NCI-H2029 treated with DMSO at 0.1 percent for 48 hours (cell line): ENCODE data around the gene ZNF316.
"Not testable (repeated sequence)": the region's sequence is repeated elsewhere in the genome, so short reads cannot be mapped to it uniquely, and the experiment has no call there.

Source experiments
- DNase-seq: peaks from one replicate; lab custom pipeline; 2025; lab: John Stamatoyannopoulos, UW

The ZNF316 gene

DNA sequence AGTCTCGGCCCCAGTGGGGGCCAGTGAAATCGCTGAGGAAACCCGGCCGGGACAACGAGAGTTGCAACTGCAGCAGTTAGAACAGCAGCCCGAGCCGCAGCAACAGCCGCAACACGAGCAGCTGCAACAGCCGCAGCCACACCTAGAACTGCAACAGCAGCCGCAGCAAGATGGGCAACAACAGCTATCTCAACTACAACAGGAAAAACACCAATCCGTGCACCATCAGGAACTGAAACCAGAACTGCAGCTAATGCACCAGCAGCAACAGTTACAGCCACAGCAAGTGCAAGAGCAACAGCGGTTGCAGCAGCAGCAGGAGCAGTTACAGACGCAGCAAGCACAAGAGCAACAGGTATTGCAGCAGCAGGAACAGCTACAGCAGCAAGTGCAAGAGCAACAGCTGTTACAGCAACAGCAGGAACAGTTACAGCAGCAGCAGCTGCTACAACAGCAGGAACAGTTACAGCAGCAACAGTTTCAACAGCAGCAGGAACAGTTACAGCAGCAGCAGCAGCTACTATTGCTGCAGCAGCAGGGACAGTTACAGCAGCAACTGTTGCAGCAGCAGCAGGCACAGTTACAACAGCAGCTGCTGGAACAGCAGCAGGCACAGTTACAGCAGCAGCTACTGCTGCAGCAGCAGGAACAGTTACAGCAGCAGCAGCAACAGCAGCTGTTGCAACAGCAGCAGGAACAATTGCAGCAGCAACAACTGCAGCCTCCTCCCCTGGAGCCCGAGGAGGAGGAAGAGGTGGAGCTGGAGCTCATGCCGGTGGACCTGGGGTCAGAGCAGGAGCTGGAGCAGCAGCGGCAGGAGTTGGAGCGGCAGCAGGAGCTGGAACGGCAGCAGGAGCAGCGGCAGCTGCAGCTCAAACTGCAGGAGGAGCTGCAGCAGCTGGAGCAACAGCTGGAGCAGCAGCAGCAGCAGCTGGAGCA is 15.7 kb upstream of the ZNF316 start:
- no peak for DNase-seq

DNA sequence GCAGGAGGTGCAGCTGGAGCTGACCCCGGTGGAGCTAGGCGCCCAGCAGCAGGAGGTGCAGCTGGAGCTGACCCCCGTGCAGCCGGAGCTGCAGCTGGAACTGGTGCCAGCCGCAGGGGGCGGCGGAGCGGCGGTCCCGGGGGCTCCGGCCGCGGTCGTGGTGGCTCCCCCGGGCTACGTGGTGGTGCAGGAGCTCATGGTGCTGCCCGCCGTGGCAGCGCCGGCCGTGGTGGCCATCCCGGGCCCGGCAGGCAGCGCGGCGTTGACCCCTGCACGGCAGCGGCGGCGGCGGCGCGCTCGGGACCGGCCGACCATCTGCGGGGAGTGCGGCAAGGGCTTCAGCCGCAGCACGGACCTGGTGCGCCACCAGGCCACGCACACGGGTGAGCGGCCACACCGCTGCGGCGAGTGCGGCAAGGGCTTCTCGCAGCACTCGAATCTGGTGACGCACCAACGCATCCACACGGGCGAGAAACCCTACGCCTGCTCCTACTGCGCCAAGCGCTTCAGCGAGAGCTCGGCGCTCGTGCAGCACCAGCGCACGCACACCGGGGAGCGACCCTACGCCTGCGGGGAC is 14.9 kb upstream of the ZNF316 start:
- no peak for DNase-seq

DNA sequence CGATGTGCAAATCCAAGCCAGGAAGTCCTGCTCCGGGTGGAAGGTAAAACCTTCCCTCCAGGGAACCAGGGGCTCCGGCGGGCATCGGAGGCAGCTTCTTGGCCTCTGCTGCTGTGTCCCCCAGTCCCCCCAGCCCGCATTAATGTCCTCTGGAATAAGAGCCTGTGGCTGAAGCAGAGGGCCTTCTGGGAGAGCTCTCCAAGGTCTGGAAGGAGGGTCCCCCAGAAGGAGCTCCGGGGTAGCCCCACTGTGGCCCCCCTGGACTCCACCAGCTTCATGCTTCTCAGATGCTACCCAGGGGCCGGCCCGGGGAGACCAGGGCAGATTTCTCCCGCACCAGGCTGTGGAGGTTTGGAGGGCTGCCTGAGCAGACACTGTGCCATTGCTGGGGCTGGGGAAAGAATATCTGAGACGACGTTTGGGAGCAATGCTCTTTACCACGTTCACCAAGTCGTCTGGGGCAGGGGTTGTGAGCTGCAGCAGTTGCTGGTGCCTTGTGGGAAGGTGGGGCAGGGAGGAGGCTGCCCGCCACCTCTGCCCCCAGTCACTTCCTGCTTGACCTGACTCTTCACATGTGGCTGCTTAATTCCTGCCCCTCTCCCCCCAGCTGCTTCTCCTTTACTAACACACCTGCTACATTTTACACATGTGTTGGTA is 13.4 kb upstream of the ZNF316 start:
- no peak for DNase-seq

DNA sequence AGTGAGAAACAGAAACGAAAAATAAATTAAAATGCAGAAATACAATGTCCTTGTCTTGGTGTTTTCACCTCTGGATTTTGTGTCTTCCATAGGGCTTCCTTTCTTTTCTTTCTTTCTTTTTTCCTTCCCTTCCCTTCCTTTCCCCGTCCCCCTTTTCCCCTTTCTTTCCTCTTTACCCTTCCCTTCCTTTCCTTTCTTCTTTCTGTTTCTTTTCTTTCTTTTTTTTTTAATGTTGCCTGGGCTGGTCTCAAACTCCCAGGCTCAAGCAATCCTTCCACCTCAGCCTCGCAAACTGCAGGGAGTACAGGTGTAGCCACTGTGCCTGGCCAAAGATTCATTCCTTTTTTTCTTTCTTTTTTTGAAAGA is 12.9 kb upstream of the ZNF316 start:
- no peak for DNase-seq

DNA sequence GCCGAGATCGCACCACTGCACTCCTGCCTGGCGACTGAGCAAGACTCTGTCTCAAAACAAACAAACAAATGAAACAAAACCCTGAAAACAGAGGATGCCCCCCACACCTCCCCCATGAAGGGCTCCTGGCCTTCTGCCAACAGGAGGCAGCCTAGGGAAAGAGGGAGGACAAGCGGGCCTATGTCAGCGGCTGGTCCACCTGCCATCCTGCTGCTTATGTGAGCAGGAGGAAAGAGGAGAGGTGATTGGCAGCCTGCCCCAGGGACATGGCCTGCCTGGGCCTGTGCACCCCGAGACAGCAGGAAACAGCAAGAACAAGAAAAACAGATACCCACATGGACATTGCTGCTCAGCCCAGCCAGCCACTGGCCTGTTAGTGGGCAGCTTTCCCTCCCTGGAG is 9.1 kb upstream of the ZNF316 start:
- no peak for DNase-seq

DNA sequence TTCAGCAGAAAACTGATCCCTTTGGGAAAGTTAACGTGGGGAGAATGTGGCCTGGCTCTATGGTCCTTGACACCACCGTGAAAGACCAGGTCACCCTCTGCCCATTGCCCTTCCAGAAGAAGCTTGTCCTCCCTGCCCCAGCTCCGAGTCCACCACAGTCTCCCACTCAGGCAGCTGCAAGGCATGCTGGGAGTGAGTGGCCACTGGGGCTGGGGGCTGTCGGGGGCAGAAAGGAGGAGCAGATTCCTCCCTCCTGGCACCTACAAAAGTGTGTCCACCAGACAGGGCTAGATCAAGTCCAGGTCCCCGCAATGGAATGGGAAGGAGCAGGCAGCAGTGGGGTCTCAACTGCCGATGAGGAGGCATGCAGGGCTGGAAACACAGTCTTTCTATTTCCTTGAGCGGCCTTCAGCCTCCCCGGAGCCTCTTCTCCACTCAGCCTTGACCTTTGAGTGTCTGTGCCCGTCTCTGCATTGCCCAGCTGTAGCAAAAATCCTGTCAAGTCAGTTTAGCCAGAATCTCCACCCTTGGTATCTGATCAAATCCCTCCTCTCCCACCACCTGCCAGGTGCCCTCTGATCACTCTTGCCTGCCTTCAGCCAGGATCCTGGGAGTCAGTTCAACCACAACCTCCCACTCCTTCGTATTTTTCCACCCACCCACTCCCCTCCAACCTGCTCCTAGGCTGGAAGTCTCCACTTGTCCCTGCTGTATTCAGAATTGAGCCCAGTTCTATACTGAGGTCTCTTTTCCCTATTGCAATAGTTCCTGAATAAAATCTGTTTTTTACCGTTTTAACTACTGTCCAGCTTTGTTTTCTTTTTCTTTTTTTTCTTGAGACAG is 6.9 kb upstream of the ZNF316 start:
- no peak for DNase-seq

DNA sequence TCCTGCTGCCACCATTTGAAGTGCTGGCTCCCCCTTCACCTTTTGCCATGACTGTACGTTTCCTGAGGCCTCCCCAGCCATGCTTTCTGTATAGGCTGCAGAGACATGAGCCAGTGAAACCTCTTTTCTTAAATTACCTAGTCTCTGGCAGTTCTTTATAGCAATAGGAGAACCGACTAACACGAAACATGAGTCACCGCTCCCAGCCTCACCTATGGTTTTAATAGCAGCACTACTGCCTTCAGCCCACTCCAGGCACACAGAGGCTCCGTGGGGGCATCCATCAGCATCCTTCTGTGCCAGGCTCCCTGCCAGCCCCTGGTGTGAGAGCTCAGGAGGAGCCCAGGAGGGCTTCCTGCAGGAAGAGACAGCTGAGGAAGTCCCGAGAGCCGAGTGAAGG is 5.5 kb upstream of the ZNF316 start:
- DNase-seq = no peak

DNA sequence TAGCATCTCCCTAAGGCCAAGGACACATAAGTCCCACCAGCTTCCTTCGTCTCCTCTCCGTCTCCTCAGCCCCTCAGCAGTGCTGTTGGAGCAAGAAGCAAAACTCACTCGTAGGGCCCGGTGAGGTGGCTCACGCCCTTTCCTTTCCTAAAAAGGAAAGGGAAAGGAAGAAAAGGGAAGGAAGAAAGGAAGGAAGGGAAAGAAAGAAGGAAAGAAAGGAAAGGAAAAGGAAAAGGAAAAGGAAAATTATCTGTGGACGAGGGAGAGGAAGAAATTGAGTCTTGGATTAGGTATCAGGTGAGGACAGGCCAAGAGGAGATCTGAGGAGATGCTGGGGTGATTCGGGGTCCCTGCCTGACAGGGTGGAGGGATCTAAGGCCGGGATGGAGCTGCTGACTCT is 3.1 kb upstream of the ZNF316 start:
- no peak for DNase-seq

DNA sequence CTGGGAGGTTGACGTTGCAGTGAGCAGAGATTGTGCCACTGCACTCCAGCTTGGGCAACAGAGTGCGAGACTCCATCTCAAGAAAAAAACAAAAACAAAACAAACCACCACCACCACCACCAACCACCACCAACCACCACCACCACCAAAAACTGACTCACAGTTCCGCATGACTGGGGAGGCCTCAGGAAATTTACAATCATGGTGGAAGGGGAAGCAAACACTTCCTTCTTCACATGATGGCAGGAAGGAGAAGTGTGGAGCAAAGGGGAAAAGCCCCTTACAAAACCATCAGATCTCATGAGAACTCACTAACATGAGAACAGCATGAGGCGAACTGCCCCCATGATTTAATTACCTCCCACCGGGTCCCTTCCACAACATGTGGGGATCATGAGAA is 2.1 kb upstream of the ZNF316 start:
- not testable (repeated sequence) for DNase-seq

DNA sequence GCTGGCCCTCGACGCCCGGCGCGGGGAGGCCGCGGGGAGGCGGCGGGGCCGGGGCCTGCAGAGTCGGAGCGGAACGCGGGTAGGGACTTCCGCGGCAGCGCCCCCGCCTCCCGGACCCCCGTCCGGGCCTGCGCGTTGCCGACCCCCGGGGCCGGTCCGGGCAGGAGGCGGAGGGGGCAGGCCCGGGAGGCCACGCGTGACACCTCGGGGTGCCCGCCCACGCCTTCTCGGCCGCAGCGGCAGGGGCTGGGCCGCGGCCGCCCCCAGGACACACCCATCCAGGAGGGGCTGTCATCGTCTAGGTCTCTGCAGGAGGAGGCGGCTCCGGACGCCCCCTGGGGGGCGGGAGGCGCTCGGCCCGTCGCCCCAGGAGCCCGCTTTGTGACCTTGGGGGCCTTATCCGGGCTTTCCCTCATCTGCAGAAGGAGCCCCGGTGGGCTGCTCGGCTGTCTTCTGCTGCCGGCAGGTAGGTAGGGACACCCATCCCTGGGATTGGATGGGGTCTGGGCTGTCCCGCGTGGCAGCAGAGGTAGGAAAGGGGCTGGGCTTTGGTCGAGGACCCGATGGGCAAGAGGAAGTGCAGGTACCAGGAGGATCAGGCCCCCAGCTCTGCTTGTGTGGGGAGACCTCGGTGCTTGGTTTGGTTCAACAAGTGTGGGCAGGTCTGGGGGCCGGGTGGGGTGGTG is 569 bp downstream of the ZNF316 start:
- DNase-seq = no peak

DNA sequence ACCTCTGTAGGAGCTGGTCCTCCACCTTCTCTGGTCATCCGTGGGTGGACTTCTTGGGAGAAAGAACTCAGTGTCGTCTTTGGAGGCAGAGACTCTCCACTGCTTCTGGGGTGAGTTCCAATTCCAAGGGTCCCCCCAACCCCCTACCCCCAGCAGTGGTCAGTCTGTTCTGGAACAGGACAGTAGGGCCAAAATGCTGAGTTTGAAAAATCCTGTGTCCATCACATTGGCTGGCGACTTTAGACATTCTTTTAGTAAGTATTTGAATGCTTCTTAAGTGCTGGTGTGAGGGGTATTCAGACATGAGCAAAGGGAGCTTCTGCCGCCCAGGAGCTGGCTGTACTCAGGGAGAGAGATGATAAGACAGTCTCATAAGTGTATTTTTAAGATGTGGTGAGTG is 1.9 kb downstream of the ZNF316 start:
- no peak for DNase-seq

DNA sequence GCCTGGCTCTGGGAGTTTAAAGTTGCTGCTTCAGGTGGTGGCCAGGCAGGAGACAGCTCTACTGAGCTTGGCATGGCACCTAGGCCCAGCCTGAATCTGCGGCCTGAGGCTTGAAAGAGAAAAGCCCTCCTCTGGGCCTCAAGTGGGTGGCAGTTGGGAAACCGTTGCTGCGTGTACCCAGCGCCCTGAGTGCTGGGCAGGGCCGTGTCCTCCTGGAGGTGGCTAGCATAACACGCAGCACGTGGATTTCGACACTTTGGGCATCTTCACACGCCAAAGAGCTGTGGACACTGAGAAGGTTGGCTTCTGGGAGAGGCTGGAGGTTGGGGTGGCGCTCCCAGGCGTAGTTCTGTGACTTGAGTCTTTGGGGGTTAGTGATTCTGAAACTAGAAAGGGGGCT is 2.5 kb downstream of the ZNF316 start:
- DNase-seq = no peak

DNA sequence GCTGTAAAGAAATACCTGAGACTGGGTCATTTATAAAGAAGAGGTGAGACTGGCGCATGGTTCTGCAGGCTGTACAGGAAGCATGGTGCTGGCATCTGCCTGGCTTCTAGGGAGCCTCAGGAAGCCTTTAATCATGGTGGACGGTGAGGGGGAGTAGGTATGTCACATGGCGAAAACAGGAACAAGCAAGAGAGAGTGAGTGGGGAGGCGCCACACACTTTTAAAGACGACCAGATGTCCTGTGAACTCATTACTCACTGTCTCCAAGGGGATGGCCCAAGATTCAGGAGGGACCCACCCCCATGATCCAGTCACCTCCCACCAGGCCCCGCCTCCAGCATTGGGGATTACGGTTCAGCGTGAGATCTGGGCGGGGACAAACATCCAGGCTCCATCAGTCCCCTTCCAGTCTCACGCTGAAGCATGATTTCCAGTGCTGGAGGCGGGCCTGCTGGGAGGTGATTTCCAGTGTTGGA is 3.2 kb downstream of the ZNF316 start:
- DNase-seq = no peak

DNA sequence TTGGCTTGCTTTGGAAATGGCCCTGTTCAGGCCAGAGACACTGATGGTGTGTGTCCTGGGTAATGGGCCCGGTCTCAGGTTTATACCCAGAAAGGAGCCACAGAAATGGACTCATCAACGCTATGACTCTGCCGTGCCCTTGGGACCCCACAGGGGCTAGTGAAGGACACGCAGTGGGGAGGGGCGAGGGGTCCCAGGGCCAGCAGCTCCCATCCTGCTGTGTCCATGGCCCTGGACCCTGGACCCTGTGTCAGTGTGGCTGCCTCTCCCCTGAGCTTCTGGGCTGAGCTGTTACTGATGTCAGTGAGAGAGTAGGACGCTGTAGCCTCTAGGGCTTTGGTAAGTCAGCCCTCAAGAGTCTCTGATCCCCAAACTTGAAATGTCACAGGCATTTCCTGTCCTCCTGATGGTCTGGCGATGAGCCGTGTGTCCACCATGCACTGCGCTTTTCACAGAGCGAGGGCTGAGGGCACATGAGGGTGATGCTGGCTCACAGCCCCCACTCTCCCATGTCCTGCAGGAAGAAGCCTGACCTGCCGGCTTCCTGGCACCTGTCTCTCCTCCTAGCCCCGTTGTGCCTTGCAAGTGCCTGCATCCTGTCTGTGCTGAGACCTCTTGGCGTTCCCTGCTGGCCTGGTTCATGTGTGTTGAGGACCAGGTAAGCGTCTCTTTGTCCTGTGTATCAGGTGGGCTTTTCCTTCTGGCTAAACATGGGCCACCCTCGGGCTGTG is 4.4 kb downstream of the ZNF316 start:
- no peak for DNase-seq

DNA sequence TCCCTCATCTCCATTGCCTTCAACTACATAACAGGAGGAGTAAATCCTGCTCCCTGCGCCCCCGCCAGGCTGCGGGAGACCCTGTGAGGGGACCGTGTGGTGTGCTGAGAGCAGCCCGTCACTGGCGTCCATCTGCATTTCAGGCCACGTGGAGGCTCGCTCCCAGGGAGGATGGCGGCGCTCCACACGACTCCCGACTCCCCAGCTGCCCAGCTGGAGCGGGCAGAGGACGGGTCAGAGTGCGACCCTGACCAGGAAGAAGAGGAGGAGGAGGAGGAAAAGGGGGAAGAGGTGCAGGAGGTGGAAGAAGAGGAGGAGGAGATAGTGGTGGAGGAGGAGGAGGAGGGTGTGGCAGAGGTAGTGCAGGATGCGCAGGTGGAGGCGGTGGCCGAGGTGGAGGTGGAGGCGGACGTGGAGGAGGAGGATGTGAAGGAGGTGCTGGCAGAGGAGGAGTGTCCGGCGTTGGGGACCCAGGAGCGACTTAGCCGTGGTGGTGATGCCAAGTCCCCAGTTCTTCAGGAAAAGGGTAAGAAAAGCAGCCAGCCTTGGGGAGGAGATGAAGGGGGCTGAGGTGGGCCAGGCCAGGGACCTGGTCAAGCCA is 5.2 kb downstream of the ZNF316 start:
- DNase-seq = no peak

DNA sequence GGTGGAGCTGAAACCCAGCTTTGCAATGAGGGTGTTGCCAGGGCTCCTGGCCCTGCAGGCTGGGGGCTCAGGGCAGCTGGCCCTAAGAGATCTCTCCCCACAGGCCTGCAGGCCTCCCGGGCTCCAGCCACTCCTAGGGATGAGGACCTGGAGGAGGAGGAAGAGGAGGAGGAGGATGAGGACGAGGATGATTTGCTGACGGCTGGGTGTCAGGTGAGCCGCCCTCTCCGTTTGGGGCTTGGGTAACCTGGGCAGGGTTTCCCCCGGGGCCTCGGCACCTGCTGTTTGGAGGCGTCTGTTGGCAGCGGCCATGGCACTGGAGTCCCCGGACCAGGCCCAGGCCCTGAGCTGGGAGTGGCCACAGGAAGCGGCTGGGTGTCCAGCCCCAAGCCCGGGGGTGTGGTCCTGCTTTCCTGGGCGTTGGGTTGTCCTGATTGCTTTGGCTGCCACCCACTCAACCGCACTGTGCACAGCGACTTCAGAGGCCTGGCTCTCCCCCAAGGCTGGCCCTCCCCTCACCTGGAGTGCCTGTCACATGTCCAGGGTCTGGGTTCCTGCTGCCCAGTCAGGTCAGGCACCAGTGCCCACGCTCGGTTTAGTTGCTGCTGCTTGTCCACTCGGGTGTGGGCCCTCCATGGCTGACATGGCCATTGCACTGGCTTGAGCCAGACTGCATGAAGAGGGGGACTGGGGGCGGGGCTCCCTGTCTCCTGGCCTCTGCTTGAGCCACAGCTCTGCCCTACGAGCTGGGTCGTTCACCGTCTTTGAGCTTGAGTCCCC is 5.9 kb downstream of the ZNF316 start:
- DNase-seq = no peak

DNA sequence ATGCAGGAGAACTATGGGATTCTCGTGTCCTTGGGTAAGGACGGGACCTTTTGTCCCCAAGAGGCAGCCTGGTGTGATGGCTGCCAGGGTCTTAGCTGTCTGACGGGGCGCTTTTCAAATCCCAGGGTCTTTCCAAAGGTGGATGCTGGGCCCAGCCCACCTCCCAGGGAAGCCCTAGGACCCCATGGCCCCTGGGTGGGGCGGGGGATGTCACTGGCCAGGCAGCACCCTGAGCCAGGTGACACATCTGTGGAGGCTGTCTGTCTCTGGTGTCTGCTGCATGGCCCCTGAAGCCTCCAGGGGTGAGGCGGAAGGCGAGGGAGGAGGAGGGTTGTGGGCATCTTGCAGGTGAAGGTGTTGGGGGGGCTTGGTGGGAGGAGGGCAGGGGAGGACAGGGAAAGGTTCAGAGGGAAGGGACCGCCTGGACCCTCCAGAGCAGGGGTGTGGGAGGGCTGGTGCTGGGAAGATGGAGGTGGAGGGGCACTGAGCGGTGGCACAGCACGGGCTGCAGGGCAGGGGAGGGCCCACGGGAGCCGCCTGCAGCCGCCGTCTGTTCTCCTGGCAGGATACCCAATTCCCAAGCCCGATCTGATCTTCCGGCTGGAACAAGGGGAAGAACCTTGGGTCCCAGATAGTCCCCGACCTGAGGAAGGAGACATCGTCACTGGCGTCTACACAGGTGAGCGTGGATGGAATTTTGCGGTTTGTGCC is 7.0 kb downstream of the ZNF316 start:
- DNase-seq = no peak

DNA sequence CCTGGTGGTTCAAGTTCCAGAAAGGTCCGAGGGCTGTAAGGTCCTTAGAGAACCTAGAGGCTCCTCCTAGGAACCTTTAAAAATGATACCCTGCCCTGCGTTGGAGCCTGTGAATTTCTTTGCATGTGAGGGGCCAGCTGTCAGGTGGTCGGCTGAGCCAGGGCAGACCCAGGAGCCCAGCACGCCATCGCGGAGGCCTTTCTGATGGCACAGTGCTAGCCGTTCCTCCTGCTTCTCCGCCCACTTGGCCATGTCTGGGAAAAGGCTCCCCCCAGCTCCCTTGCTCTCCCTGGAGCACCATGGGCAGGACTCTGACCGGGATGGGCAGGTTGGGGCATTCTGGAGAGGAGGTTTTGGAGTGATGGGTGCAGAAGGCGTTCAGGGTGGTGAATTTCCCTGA is 7.6 kb downstream of the ZNF316 start:
- no peak for DNase-seq

DNA sequence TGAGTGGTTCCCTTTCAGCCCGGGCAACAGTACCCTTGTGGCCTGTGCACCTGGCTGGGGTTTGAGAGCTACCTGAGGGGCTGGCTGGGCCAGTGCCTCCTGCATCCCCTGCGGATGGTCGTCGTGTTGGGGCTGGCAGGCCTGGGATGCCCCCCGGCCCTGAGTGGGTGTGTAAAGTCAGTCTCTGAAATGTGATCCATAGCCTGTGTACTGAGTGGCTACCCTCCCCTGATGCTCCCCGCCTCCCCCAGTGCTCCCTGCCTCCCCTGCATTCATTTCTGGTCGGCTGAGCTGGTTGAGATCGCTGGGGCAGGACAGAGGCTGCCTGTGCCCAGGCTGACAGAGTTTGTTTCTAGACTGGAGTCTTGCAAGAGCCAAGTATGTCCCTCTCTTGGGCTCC is 9.3 kb downstream of the ZNF316 start:
- DNase-seq = no peak
